Right lobe of liver (tissue), 4 donors: ENCODE data around the gene PCNX3.

Source experiments
- CTCF ChIP-seq, 4 donors: fragments of 200-600 bp in 3 of 4; fragments of 450-650 bp in 1 of 4; IDR thresholded peaks; one replicate each; pipeline versions ENCODE4 v1.5.1 to v1.8.0; 2016 to 2022; ENCODE audit warnings: antibody characterized with exemption in 4 of 4, mild to moderate bottlenecking in 2 of 4
- POLR2A ChIP-seq: fragments of 450-650 bp; IDR thresholded peaks from one replicate; pipeline ENCODE4 v1.6.1; 2017; ENCODE audit warnings: antibody characterized with exemption, mild to moderate bottlenecking
- donor health status: DM: no; HTN: no; CAD: no.
- donor health status: DM: no; HTN: no; CAD: no.
- donor health status: DM: no; HTN: yes; CAD: no.

DNA sequence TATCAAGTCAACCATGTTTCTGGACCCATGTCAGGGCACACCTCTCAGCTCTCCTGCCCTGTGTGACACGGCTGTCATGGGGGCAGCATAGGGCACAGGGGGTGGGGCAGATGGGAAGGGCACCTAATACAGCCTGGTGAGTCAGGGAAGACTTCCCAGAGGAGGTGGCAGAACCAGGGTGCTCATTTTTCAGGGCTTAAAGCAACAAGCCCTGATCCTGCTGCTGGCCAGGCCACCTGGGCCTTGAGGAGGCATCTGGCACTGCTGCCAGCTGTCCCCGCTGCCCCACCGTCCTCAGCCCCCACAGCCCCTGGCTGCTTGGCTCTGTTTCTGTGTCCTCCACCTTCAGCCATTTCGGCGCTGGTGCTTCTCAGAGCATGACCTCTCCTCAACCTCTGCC is 5.9 kb upstream of the PCNX3 start:
- TF ChIP-seq POLR2A (no peak), CTCF (IDR thresholded peaks at IDR 0.05) (no peak)
